Measurements from ENCODE around the gene ANKRD18B.
"Not testable (repeated sequence)": the region's sequence is repeated elsewhere in the genome, so short reads cannot be mapped to it uniquely, and the experiment has no call there.

The ANKRD18B gene

GRCh38 chr9:33579996-33580395 lies 55.9 kb downstream of the ANKRD18B start:
- not testable (repeated sequence) for H3K27me3 ChIP-seq (replicated peaks; ENCODE audit: insufficient read depth, low read length); H4K20me1 ChIP-seq (ENCODE audit: insufficient read depth, low read length); H3K36me3 ChIP-seq (replicated peaks; ENCODE audit: insufficient read depth, low read length); H3K9ac ChIP-seq (ENCODE audit: low read length); H3K4me1 ChIP-seq (ENCODE audit: low read length); H3K79me2 ChIP-seq (ENCODE audit: low read length); H3K4me2 ChIP-seq (ENCODE audit: low read depth, low read length); H2AFZ ChIP-seq (ENCODE audit: low read length); H3K9me3 ChIP-seq (replicated peaks; ENCODE audit: insufficient read depth, low read length); H3F3A ChIP-seq (ENCODE audit: insufficient read depth, low read length); H3K4me3 ChIP-seq (ENCODE audit: low read length); H3K9me2 ChIP-seq (replicated peaks; ENCODE audit: insufficient read depth, low read length); DNase-seq; H3K27ac ChIP-seq (ENCODE audit: low read length)

- H3K27me3 ChIP-seq (replicated peaks; ENCODE audit: insufficient read depth, low read length); H3K4me3 ChIP-seq (ENCODE audit: low read length); H3K4me1 ChIP-seq (ENCODE audit: low read length); H3F3A ChIP-seq (ENCODE audit: insufficient read depth, low read length); DNase-seq; H3K9me2 ChIP-seq (replicated peaks; ENCODE audit: insufficient read depth, low read length); H2AFZ ChIP-seq (ENCODE audit: low read length); H3K27ac ChIP-seq (ENCODE audit: low read length); H3K9me3 ChIP-seq (replicated peaks; ENCODE audit: insufficient read depth, low read length); H3K79me2 ChIP-seq (ENCODE audit: low read length); H3K9ac ChIP-seq (ENCODE audit: low read length); H3K36me3 ChIP-seq (replicated peaks; ENCODE audit: insufficient read depth, low read length); H4K20me1 ChIP-seq (ENCODE audit: insufficient read depth, low read length); H3K4me2 ChIP-seq (ENCODE audit: low read depth, low read length): not testable (repeated sequence)
Observed at GRCh38 chr9:33582686-33583085, 58.6 kb downstream of the ANKRD18B start.

GRCh38 chr9:33586128-33586527 lies 62.1 kb downstream of the ANKRD18B start:
- H3K27ac ChIP-seq (ENCODE audit: low read length); H3K79me2 ChIP-seq (ENCODE audit: low read length); H3K4me1 ChIP-seq (ENCODE audit: low read length); DNase-seq; H3K9me2 ChIP-seq (replicated peaks; ENCODE audit: insufficient read depth, low read length); H2AFZ ChIP-seq (ENCODE audit: low read length); H4K20me1 ChIP-seq (ENCODE audit: insufficient read depth, low read length); H3K36me3 ChIP-seq (replicated peaks; ENCODE audit: insufficient read depth, low read length); H3K27me3 ChIP-seq (replicated peaks; ENCODE audit: insufficient read depth, low read length); H3F3A ChIP-seq (ENCODE audit: insufficient read depth, low read length); H3K9me3 ChIP-seq (replicated peaks; ENCODE audit: insufficient read depth, low read length); H3K9ac ChIP-seq (ENCODE audit: low read length); H3K4me3 ChIP-seq (ENCODE audit: low read length); H3K4me2 ChIP-seq (ENCODE audit: low read depth, low read length): not testable (repeated sequence)

DNA sequence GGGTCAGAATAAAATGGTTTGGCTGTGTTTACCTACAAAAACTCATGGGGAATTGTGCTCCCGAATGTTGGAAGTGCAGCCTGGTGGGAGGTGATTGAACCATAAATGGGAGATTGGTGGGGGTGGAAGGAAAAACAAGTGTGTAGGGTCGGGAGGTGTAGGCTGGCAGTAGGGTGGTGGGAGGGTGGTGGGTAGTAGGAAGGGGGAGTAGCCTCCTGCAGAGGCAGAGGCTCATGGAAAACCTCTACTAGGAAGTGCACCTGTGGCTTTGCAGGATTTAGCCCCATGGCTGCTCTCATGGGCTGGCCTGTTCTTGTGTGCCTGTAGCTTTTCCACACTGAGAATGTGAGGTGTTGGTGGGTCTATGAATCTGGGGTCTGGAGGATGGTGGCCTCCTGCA lies 63.7 kb downstream of the ANKRD18B start:
- not testable (repeated sequence) for H3F3A ChIP-seq (ENCODE audit: insufficient read depth, low read length); H3K4me1 ChIP-seq (ENCODE audit: low read length); H3K9me2 ChIP-seq (replicated peaks; ENCODE audit: insufficient read depth, low read length); H3K27ac ChIP-seq (ENCODE audit: low read length); H3K4me2 ChIP-seq (ENCODE audit: low read depth, low read length); H3K79me2 ChIP-seq (ENCODE audit: low read length); H3K9ac ChIP-seq (ENCODE audit: low read length); DNase-seq; H3K36me3 ChIP-seq (replicated peaks; ENCODE audit: insufficient read depth, low read length); H2AFZ ChIP-seq (ENCODE audit: low read length); H3K9me3 ChIP-seq (replicated peaks; ENCODE audit: insufficient read depth, low read length); H4K20me1 ChIP-seq (ENCODE audit: insufficient read depth, low read length); H3K27me3 ChIP-seq (replicated peaks; ENCODE audit: insufficient read depth, low read length); H3K4me3 ChIP-seq (ENCODE audit: low read length)

- not testable (repeated sequence) for H3F3A ChIP-seq (ENCODE audit: insufficient read depth, low read length); H3K79me2 ChIP-seq (ENCODE audit: low read length); DNase-seq; H3K9ac ChIP-seq (ENCODE audit: low read length); H3K9me2 ChIP-seq (replicated peaks; ENCODE audit: insufficient read depth, low read length); H3K27me3 ChIP-seq (replicated peaks; ENCODE audit: insufficient read depth, low read length); H3K4me3 ChIP-seq (ENCODE audit: low read length); H3K4me2 ChIP-seq (ENCODE audit: low read depth, low read length); H3K4me1 ChIP-seq (ENCODE audit: low read length); H3K27ac ChIP-seq (ENCODE audit: low read length); H4K20me1 ChIP-seq (ENCODE audit: insufficient read depth, low read length); H3K36me3 ChIP-seq (replicated peaks; ENCODE audit: insufficient read depth, low read length); H3K9me3 ChIP-seq (replicated peaks; ENCODE audit: insufficient read depth, low read length); H2AFZ ChIP-seq (ENCODE audit: low read length)
Observed at GRCh38 chr9:33588876-33589275, 64.8 kb downstream of the ANKRD18B start.

- H3K9me3 ChIP-seq (replicated peaks; ENCODE audit: insufficient read depth, low read length); H3K36me3 ChIP-seq (replicated peaks; ENCODE audit: insufficient read depth, low read length); H3K27ac ChIP-seq (ENCODE audit: low read length); H2AFZ ChIP-seq (ENCODE audit: low read length); H3K4me1 ChIP-seq (ENCODE audit: low read length); H3K9ac ChIP-seq (ENCODE audit: low read length); H3F3A ChIP-seq (ENCODE audit: insufficient read depth, low read length); H3K4me3 ChIP-seq (ENCODE audit: low read length); H3K79me2 ChIP-seq (ENCODE audit: low read length); H4K20me1 ChIP-seq (ENCODE audit: insufficient read depth, low read length); H3K9me2 ChIP-seq (replicated peaks; ENCODE audit: insufficient read depth, low read length); DNase-seq; H3K4me2 ChIP-seq (ENCODE audit: low read depth, low read length); H3K27me3 ChIP-seq (replicated peaks; ENCODE audit: insufficient read depth, low read length): not testable (repeated sequence)
Observed at GRCh38 chr9:33590857-33591256, 66.8 kb downstream of the ANKRD18B start.

DNA sequence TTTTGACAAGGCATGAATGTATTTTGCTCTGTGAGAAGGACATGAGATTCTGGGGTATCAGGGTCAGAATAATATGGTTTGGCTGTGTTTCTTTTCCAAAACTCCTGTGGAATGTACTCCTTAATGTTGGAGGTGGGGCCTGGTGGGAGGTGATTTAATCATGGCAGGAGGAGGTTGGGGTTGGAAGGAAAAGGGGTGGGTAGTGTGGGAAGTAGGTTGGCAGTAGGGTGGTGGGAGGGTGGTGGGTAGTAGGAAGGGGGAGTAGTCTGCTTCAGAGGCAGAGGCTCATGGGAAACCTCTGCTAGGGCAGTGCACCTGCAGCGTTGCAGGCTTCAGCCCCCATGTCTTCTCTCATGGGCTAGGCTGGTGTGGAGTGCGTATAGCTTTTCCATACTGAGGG lies 72.9 kb downstream of the ANKRD18B start:
- H3K36me3 ChIP-seq (replicated peaks; ENCODE audit: insufficient read depth, low read length); DNase-seq: not testable (repeated sequence)

GRCh38 chr9:33597386-33597785 lies 73.3 kb downstream of the ANKRD18B start:
- H3K27me3 ChIP-seq (replicated peaks; ENCODE audit: insufficient read depth, low read length); H3K27ac ChIP-seq (ENCODE audit: low read length); H4K20me1 ChIP-seq (ENCODE audit: insufficient read depth, low read length): not testable (repeated sequence)

More for the DNA sequence above, 72.9 kb downstream of the ANKRD18B start:
- H3K9me2 ChIP-seq (replicated peaks; ENCODE audit: insufficient read depth, low read length); H3K9ac ChIP-seq (ENCODE audit: low read length); H3K4me1 ChIP-seq (ENCODE audit: low read length); H3K27ac ChIP-seq (ENCODE audit: low read length); H3F3A ChIP-seq (ENCODE audit: insufficient read depth, low read length); H4K20me1 ChIP-seq (ENCODE audit: insufficient read depth, low read length); H3K4me2 ChIP-seq (ENCODE audit: low read depth, low read length); H3K79me2 ChIP-seq (ENCODE audit: low read length); H2AFZ ChIP-seq (ENCODE audit: low read length); H3K4me3 ChIP-seq (ENCODE audit: low read length); H3K27me3 ChIP-seq (replicated peaks; ENCODE audit: insufficient read depth, low read length); H3K9me3 ChIP-seq (replicated peaks; ENCODE audit: insufficient read depth, low read length): not testable (repeated sequence)

More at GRCh38 chr9:33597386-33597785, 73.3 kb downstream of the ANKRD18B start:
- H3F3A ChIP-seq (ENCODE audit: insufficient read depth, low read length); DNase-seq; H3K79me2 ChIP-seq (ENCODE audit: low read length); H3K9me3 ChIP-seq (replicated peaks; ENCODE audit: insufficient read depth, low read length); H3K9ac ChIP-seq (ENCODE audit: low read length); H3K4me3 ChIP-seq (ENCODE audit: low read length); H3K36me3 ChIP-seq (replicated peaks; ENCODE audit: insufficient read depth, low read length); H2AFZ ChIP-seq (ENCODE audit: low read length); H3K4me1 ChIP-seq (ENCODE audit: low read length); H3K9me2 ChIP-seq (replicated peaks; ENCODE audit: insufficient read depth, low read length); H3K4me2 ChIP-seq (ENCODE audit: low read depth, low read length): not testable (repeated sequence)
